Measurements from ENCODE around the gene NCKAP5. TPM values are rescaled to one million over a fixed set of nuclear protein-coding genes. Genes with fewer than 3 reads are reported as not detected.

The NCKAP5 gene
- total RNA-seq, 1 donor from 2014 or later = 0.46 TPM

DNA sequence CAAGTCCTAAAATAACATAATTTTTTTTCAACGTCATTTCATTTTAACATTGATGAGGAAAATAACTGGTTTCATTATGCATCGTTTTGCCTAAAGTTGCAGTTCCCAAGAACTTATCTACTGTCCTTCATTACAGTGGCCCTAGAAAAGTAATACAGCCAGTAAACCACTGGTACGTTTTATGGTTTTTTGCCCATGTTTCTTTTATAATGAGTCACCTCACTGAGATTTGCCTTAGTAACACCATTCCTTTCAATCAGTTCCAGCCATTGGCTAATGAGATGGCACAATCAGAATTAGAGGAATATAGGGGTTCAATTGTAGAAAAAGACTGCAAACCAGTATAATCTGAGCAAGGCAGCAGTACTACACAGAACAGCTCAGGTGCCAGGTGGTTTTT, 475.7 kb downstream of the NCKAP5 start:
- TF ChIP-seq, protein P1, sequence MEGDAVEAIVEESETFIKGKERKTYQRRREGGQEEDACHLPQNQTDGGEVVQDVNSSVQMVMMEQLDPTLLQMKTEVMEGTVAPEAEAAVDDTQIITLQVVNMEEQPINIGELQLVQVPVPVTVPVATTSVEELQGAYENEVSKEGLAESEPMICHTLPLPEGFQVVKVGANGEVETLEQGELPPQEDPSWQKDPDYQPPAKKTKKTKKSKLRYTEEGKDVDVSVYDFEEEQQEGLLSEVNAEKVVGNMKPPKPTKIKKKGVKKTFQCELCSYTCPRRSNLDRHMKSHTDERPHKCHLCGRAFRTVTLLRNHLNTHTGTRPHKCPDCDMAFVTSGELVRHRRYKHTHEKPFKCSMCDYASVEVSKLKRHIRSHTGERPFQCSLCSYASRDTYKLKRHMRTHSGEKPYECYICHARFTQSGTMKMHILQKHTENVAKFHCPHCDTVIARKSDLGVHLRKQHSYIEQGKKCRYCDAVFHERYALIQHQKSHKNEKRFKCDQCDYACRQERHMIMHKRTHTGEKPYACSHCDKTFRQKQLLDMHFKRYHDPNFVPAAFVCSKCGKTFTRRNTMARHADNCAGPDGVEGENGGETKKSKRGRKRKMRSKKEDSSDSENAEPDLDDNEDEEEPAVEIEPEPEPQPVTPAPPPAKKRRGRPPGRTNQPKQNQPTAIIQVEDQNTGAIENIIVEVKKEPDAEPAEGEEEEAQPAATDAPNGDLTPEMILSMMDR (IDR thresholded peaks at IDR 0.05) = no peak

DNA sequence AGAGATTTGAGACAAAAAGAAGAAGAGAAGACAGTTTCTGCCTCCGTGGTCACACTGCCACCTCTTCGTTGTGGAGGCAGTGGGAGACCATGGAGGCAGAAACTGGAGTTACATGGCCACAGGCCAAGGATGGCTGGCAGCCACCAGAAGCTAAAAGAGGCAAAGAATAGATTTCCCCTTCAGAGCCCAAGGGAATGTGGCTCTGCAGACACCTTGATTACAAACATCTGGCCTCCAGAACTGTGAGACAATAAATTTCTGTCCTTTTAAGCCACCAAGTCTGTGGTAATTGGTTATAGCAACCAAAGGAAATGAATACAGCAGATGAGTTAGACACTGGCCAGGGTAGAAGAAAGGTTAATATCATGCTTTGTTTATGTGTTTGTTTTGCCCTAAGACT, 477.9 kb downstream of the NCKAP5 start:
- TF ChIP-seq, protein P1 (IDR thresholded peaks at IDR 0.05) = no peak
- no peak for DNase-seq (ENCODE audit: extremely low spot score, unreplicated experiment)
- Mint-ChIP-seq H3K27ac (ENCODE audit: unreplicated experiment) (no peak overlapping the region), H3K4me3 (ENCODE audit: unreplicated experiment) (no peak overlapping the region), H3K9me3 (ENCODE audit: unreplicated experiment) (peaks cover 9% of the 10 kb centered on the region), H3K4me1 (ENCODE audit: unreplicated experiment) (no peaks in the 10 kb centered on the region), H3K36me3 (ENCODE audit: unreplicated experiment) (no peaks in the 10 kb centered on the region), H3K27me3 (ENCODE audit: unreplicated experiment) (no peaks in the 10 kb centered on the region)

More for the DNA sequence above, 475.7 kb downstream of the NCKAP5 start:
- no peak overlapping the region for H3K27ac Mint-ChIP-seq (ENCODE audit: unreplicated experiment)
- no peaks in the 10 kb centered on the region for H3K36me3 Mint-ChIP-seq (ENCODE audit: unreplicated experiment)
- H3K9me3 Mint-ChIP-seq (ENCODE audit: unreplicated experiment) = peaks cover 6% of the 10 kb centered on the region
- H3K4me3 Mint-ChIP-seq (ENCODE audit: unreplicated experiment) = no peak overlapping the region
- no peaks in the 10 kb centered on the region for H3K27me3 Mint-ChIP-seq (ENCODE audit: unreplicated experiment)
- DNase-seq (ENCODE audit: extremely low spot score, unreplicated experiment) = no peak
- H3K4me1 Mint-ChIP-seq (ENCODE audit: unreplicated experiment) = no peaks in the 10 kb centered on the region

DNA sequence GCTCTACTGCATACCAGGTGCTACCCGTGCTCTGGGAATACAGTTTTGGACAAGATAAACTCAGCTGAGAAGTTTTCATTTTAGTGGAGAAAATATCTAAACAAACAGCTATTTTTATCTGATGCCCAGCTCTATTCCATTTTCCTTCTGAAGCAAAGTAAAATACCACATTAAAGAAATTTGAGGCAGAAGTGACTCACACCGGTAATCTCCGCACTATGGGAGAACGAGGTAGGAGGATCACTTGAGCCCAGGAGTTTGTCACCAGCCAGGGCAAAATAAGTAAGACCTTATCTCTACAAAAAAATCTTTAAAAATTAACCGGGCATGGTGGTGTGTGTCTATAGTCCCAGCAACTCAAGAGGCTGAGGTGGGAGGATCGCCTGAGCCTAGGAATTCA, 482.1 kb downstream of the NCKAP5 start:
- no peak for DNase-seq (ENCODE audit: extremely low spot score, unreplicated experiment)
- no peaks in the 10 kb centered on the region for H3K27me3 Mint-ChIP-seq (ENCODE audit: unreplicated experiment)
- no peaks in the 10 kb centered on the region for H3K36me3 Mint-ChIP-seq (ENCODE audit: unreplicated experiment)
- H3K27ac Mint-ChIP-seq (ENCODE audit: unreplicated experiment) = no peak overlapping the region
- H3K4me3 Mint-ChIP-seq (ENCODE audit: unreplicated experiment) = no peak overlapping the region
- TF ChIP-seq, protein P1 (IDR thresholded peaks at IDR 0.05) = no peak
- H3K9me3 Mint-ChIP-seq (ENCODE audit: unreplicated experiment) = peaks cover 11% of the 10 kb centered on the region
- no peaks in the 10 kb centered on the region for H3K4me1 Mint-ChIP-seq (ENCODE audit: unreplicated experiment)

DNA sequence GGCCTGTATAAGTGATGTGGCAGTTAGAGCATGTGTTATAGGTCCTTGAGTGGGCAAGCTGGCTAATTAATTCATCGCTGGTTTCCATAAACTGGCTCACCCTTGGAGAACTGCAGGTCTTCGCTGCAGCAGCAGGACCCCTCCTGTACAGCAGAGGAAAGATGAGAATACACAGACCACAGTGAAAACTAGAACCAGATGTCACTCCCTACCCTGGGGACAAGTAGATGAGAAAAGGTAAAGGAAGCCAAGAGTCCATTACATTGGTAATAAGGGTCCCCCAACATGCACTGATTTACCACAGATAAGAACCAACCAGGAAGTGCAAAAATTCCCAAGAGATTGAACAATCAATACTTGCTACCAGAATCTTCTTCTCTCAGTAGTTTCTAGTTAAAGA, 482.6 kb downstream of the NCKAP5 start:
- Mint-ChIP-seq H3K27ac (ENCODE audit: unreplicated experiment) (no peak overlapping the region), H3K4me3 (ENCODE audit: unreplicated experiment) (no peak overlapping the region), H3K4me1 (ENCODE audit: unreplicated experiment) (no peaks in the 10 kb centered on the region), H3K27me3 (ENCODE audit: unreplicated experiment) (no peaks in the 10 kb centered on the region), H3K36me3 (ENCODE audit: unreplicated experiment) (no peaks in the 10 kb centered on the region), H3K9me3 (ENCODE audit: unreplicated experiment) (peaks cover 11% of the 10 kb centered on the region)
- no peak for DNase-seq (ENCODE audit: extremely low spot score, unreplicated experiment)
- TF ChIP-seq, protein P1 (IDR thresholded peaks at IDR 0.05) = no peak

DNA sequence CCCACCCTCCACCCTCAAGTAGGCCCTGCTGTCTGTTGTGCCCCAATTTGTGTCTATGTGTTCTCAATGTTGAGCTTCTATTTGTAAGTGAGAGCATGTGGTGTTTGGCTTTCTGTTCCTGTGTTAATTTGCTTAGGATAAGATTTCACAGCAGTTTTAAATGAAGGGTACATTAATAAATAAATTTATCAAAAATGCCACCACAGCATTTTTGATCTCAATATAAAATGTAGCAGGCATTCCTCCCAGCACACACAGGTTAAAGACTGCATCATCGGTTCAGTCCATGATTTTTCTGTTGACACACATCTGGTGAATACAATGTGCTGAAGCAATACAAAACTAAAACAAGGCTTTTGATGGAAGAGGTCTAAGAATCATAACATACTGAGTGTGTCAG, 486.2 kb downstream of the NCKAP5 start:
- DNase-seq (ENCODE audit: extremely low spot score, unreplicated experiment) = no peak
- no peaks in the 10 kb centered on the region for H3K27me3 Mint-ChIP-seq (ENCODE audit: unreplicated experiment)
- TF ChIP-seq, protein P1 (IDR thresholded peaks at IDR 0.05) = no peak
- no peaks in the 10 kb centered on the region for H3K36me3 Mint-ChIP-seq (ENCODE audit: unreplicated experiment)
- no peak overlapping the region for H3K27ac Mint-ChIP-seq (ENCODE audit: unreplicated experiment)
- H3K4me3 Mint-ChIP-seq (ENCODE audit: unreplicated experiment) = no peak overlapping the region
- no peaks in the 10 kb centered on the region for H3K4me1 Mint-ChIP-seq (ENCODE audit: unreplicated experiment)
- H3K9me3 Mint-ChIP-seq (ENCODE audit: unreplicated experiment) = peaks cover 5% of the 10 kb centered on the region

Data from osteocyte (in vitro differentiated cells).